Fibroblast of peridontal ligament (primary cell): Measurements from ENCODE around the gene XRN2.
A peak's percentile ranks its signal among the peaks of the same experiment; 100 is the strongest.
"Not testable (repeated sequence)": the region's sequence is repeated elsewhere in the genome, so short reads cannot be mapped to it uniquely, and the experiment has no call there.

Experiments
- DNase-seq: peaks from one replicate; pipeline ENCODE4 v3.0.0-alpha.2; 2010; ENCODE audit errors: extremely low read depth

XRN2 gene

DNA sequence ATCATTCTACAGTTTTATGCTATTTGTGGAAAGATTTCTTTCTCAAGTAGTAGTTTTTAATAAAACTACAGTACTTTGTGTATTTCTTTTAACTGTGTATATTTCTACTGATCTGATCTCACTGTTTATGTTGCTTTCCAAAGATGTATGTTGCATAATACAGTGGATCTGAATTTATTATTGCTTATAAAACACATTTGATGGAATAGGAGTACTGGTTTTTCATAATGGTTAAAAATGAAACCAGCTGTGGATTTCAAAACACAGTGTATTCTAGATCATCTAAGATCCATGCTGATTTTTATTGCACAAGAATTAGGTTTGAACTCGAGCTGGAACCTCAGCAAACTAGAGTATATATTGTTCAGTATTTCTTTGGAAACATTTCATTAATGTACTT is 86.2 kb downstream of the XRN2 start:
- DNase-seq, result peak; percentile 78

DNA sequence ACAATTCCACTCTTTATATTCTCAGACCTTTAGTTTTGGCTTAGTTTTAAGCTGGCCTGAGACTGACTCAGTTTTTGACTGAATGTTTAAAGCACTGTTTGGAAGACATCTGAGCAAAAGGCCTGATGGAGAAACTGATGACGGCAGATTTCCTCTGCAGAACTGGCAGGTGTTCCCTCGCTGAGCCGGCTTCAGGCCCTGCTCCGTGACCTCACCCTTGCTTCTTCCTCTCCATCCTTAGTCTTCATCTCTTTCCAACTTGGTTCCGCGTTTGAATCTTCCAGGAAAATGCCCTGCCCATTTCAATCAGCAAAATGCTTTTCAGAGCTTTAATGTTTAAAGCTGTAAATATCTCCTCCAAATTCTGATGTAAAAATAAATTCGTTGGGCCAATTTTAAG is 87.6 kb downstream of the XRN2 start:
- no peak for DNase-seq

GRCh38 chr20:21391185-21391971 is 88.2 kb downstream of the XRN2 start:
- DNase-seq, result no peak

- no peak for DNase-seq
Observed at GRCh38 chr20:21391972-21392352, 88.8 kb downstream of the XRN2 start.

- no peak for DNase-seq
Observed at GRCh38 chr20:21393166-21393565, 90.0 kb downstream of the XRN2 start.

- DNase-seq, result no peak
Observed at GRCh38 chr20:21393816-21394519, 90.8 kb downstream of the XRN2 start.

GRCh38 chr20:21394551-21394950 is 91.4 kb downstream of the XRN2 start:
- no peak for DNase-seq

DNA sequence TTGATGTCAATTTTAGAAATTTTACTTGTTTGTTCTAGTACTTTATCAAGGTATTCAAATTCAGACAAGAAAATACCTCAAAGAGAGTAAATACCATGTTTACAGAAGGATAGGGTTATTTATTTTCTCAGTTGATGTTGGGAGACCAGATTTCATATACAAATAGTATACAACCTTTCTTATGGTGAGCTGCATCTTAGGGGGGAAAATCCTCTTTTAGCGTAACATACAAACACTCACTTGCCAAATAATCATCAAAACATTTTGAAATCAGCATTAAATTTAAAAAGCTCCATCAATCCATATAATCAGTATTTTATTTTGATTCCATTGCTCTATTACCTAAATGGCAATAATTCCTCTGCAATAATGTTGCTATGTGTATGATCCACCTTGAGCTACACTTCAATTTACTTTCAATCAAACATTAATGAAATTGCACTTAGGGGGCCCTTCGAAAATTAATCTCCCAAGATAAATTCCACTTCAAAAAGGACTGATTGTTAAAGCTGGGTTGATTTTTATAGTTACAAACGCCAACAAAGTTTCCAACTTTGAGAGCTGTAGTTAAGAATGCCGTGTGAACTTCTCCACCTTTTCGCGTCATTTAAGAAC is 92.0 kb downstream of the XRN2 start:
- DNase-seq, result no peak

- no peak for DNase-seq
Observed at GRCh38 chr20:21395666-21396598, 92.8 kb downstream of the XRN2 start.

DNA sequence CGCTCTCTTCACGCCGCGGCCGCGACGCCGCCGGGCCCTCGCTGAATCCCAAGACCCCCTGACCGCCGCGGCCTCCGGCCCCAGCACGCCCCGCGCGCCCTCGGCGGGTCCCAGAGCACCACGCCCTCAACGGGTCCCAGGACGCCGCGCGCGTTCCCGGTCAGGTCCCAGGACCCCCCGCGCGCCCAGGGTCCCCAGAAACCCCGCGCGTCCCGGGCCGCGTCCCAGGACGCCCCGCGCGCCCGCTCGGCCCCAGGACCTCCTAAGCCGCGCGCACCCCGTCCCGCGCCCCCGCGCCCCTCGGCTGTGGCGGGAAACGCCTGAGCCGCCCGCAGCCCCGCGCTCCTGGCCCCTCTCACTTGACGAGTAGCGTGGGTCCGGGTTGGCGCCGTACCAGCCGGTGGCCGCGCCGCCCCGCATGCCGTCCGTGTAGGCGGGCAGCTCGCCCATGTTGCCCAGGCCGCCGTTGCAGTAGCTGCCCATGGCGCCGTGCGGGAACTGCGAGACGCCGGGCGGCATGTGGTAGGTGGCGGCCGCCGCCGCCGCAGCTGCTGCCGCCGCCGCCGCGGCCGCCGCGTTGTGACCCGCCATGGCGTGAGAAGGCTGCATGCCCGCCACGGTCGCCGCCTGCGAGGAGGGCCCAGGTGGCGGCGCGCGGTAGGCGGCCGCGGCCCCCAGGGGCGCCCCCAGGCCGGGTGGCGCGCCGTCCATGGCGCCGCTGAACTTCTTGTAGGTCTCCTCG is 93.6 kb downstream of the XRN2 start:
- no peak for DNase-seq

GRCh38 chr20:21397341-21398108 is 94.4 kb downstream of the XRN2 start, which contains the start of gene NKX2-4:
Gene NKX2-4 (minus strand): TSS chr20:21397526. CDS start chr20:21397399, 127 bp downstream.
- no peak for DNase-seq

- DNase-seq, result no peak
Observed at GRCh38 chr20:21398109-21399004, 95.2 kb downstream of the XRN2 start.

DNA sequence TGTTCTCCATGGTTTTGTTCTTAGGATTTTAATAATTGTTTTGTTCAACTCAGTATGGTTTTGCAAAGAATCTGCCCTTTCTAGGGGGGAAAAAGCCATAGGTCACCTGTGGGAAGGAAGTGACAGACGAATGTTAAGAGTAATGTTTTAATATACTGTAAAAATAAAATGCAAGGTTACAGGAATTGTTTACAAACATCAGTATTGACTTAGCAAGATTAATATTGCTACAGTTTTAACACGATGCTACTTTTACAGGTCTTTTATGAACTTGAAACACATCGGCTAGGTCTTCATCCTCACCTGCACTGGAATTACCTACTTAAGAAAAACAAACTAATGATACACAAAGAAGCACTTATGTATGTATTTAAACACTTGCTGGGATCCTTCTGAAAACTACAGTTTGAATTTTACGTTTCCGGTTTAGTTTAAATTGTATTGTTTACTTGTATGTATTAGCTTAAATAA is 95.9 kb downstream of the XRN2 start:
- no peak for DNase-seq

- no peak for DNase-seq
Observed at GRCh38 chr20:21411725-21412124, 108.6 kb downstream of the XRN2 start.

DNA sequence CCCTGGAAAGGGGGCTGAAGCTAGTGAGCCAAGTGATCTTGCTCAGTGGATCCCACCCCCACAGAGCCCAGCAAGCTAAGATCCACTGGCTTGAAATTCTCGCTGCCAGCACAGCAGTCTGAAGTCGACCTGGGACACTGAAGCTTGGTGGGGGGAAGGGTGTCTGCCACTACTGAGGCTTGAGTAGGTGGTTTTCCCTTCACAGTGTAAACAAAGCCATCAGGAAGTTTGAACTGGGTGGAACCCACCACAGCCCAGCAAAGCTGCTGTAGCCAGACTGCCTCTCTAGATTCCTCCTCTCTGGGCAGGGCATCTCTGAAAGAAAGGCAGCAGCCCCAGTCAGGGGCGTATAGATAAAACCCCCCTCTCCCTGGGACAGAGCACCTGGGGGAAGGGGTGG is 110.9 kb downstream of the XRN2 start:
- not testable (repeated sequence) for DNase-seq

GRCh38 chr20:21419147-21419546 is 116.0 kb downstream of the XRN2 start:
- not testable (repeated sequence) for DNase-seq

- no peak for DNase-seq
Observed at GRCh38 chr20:21421601-21422236, 118.6 kb downstream of the XRN2 start.

GRCh38 chr20:21423712-21424111 is 120.6 kb downstream of the XRN2 start:
- not testable (repeated sequence) for DNase-seq
